Uterus (tissue), 2 donors: Measurements from ENCODE around the gene ZC3HAV1.

Experiments
- POLR2A ChIP-seq, 2 donors: fragments of 450-650 bp; IDR thresholded peaks; one replicate each; pipeline ENCODE4 v1.6.1; 2016; ENCODE audit warnings: antibody characterized with exemption in 2 of 2, mild to moderate bottlenecking in 1 of 2, moderate library complexity in 1 of 2
- TF ChIP-seq, protein P1 (sequence below), 4 experiments: fragments of 200-600 bp in 2 of 4; fragments of 450-650 bp in 2 of 4; sonication (generic) in 2 of 4; IDR thresholded peaks; one replicate each; pipeline ENCODE4 v1.5.1; 2016 to 2019; ENCODE audit warnings: antibody characterized with exemption in 4 of 4, mild to moderate bottlenecking in 2 of 4, moderate library complexity in 1 of 4

DNA sequence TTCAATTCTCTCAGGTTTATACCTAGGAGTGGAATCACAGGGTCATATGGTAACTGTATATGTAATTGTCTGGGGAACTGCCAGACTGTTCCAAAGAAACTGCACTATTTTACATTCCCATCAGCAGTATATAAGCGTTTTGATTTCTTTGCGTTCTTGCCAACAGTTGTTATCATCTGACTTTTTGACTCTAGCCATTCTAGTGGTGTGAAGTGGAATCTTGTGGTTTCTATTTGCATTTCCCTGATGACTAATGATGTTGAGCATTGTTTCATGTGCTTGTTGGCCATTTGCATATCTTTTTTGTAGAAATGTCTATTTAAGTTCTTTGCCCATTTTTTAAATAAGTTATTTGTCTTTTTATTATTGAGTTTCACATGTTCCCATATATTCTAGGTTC is 44.3 kb upstream of the ZC3HAV1 start:
- TF ChIP-seq, protein P1, sequence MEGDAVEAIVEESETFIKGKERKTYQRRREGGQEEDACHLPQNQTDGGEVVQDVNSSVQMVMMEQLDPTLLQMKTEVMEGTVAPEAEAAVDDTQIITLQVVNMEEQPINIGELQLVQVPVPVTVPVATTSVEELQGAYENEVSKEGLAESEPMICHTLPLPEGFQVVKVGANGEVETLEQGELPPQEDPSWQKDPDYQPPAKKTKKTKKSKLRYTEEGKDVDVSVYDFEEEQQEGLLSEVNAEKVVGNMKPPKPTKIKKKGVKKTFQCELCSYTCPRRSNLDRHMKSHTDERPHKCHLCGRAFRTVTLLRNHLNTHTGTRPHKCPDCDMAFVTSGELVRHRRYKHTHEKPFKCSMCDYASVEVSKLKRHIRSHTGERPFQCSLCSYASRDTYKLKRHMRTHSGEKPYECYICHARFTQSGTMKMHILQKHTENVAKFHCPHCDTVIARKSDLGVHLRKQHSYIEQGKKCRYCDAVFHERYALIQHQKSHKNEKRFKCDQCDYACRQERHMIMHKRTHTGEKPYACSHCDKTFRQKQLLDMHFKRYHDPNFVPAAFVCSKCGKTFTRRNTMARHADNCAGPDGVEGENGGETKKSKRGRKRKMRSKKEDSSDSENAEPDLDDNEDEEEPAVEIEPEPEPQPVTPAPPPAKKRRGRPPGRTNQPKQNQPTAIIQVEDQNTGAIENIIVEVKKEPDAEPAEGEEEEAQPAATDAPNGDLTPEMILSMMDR (IDR thresholded peaks at IDR 0.05), result no peak
- no peak for TF ChIP-seq POLR2A (IDR thresholded peaks at IDR 0.05)
